HG02852 (cell line): ENCODE results near the gene GPER1.
"Not testable (repeated sequence)": the region's sequence is repeated elsewhere in the genome, so short reads cannot be mapped to it uniquely, and the experiment has no call there.

Source experiments
- ATAC-seq: cut with Tn5 transposase; IDR thresholded peaks from one replicate; pipeline ENCODE4 v1.9.1; 2021; ENCODE audit warnings: mild to moderate bottlenecking, moderate library complexity; ENCODE audit not compliant: unreplicated experiment

The GPER1 gene

GRCh38 chr7:1116383-1117008 is 28.6 kb downstream of the GPER1 start:
- ATAC-seq: not testable (repeated sequence)

GRCh38 chr7:1117321-1117928 is 29.5 kb downstream of the GPER1 start:
- ATAC-seq: no peak

- no peak for ATAC-seq
These were observed 31.3 kb downstream of the GPER1 start for GRCh38 chr7:1119201-1119600.

- ATAC-seq: no peak
These were observed 32.9 kb downstream of the GPER1 start for GRCh38 chr7:1120791-1121190.

GRCh38 chr7:1121476-1121875 is 33.6 kb downstream of the GPER1 start:
- no peak for ATAC-seq

GRCh38 chr7:1121886-1122831 is 34.2 kb downstream of the GPER1 start:
- no peak for ATAC-seq

- ATAC-seq: no peak
These were observed 35.1 kb downstream of the GPER1 start for GRCh38 chr7:1122832-1123501.

- ATAC-seq: no peak
These were observed 35.8 kb downstream of the GPER1 start for GRCh38 chr7:1123715-1124114.

- no peak for ATAC-seq
These were observed 36.3 kb downstream of the GPER1 start for GRCh38 chr7:1124164-1124563.

- no peak for ATAC-seq
These were observed 37.1 kb downstream of the GPER1 start for GRCh38 chr7:1124816-1125602.

- ATAC-seq: no peak
These were observed 37.7 kb downstream of the GPER1 start for GRCh38 chr7:1125603-1125969.

- ATAC-seq: no peak
These were observed 39.1 kb downstream of the GPER1 start for GRCh38 chr7:1127001-1127400.

GRCh38 chr7:1129431-1129830 is 41.5 kb downstream of the GPER1 start:
- ATAC-seq: no peak

- no peak for ATAC-seq
These were observed 42.4 kb downstream of the GPER1 start for GRCh38 chr7:1130021-1130990.

- no peak for ATAC-seq
These were observed 43.8 kb downstream of the GPER1 start for GRCh38 chr7:1131471-1132265.

- ATAC-seq: no peak
These were observed 47.0 kb downstream of the GPER1 start for GRCh38 chr7:1134951-1135350.

- no peak for ATAC-seq
These were observed 49.1 kb downstream of the GPER1 start for GRCh38 chr7:1136841-1137516.
